Activated naive CD8-positive, alpha-beta T cell treated with anti-CD3 and anti-CD28 coated beads, Interleukin-2, amount 50 U/mL, for 16 hours (primary cell): Measurements from ENCODE around the gene CANT1.
"Not testable (repeated sequence)": the region's sequence is repeated elsewhere in the genome, so short reads cannot be mapped to it uniquely, and the experiment has no call there.

Source experiments
- DNase-seq: peaks from one replicate; pipeline ENCODE4 v3.0.0-alpha.2; 2020; ENCODE audit warnings: low read depth, low spot score

The CANT1 gene

GRCh38 chr17:79027274-79027924 lies 17.8 kb upstream of the CANT1 start:
- no peak for DNase-seq

DNA sequence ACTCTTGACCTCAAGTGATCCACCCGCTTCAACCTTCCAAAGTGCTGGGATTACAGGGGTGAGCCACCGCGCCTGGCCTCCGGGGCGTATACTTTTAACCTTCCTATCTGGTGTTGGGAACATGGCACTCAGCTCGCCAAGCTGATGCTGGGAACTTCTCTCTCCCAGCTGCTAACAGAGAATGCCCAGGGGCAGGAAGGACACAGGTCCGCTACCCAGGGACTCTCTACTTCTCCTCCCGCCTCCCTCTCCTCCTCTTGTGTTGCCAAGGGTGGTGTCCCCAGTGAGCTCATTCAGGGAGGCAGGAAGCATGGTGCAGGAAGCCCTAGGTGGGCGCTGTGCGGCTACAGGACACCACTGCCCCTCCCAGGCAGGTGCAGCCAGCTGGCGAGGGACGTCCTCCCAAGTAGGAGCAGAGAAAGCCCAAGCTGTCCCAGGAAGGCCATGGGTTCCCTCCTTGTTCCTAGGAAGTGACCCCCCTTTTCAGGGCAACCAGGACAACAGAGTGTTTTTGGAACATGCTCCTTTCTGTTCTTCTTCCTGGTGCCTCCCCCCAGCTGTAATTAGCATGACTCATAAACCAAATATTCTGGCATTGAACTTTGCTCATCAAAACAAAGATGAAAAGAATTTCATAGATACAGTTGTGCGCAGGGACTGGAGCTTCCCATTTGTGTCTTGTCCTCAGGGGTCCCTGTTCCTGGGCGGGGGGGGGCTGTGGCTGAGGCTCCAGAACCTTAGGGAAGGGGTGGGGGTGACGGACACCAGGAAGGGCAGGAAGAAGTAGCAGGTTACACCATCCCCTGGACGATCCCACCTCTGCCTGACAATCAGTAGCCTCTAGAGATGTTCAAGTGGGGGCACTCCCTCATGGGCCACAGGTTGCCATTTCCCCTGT lies 17.1 kb upstream of the CANT1 start:
- no peak for DNase-seq

DNA sequence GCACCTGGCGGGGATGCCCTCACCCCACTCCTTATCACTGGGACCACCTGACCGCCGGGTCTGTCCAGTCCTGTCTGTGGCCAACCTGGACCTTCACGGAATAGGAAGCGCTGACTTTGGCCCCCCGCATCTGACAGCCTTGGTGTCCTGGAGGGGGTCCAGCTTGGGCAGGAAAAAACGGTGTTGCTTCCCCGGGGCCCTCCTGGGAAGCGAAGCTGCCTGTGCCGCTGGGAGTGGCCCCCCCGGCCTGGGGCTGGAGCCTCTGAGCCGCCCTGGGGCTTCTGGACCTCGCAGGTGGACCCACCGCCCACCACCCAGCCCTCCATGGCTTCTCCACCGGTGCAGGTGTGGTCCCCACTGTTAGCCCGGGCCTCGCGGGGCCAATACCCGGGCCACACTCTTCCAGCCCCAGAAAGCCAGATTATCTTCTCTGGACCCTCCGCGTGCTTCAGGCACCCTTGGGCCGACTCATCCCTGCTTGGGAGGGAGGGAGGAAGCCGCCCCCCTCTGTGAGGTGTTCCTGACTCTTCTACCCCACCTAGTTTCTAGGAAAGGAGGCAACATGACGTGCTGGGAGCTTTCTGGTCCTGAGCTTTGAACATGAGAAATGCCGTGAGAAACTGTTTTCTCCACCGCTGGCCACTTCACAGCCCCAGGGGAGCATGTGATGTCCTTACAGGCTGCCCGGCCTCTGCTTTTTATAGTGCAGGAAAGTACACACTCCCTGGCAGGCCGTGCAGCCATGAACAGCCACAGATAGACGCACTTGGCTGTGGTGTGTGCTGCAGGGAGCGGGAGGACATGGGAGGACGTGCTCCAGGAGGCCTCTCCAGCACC lies 15.6 kb upstream of the CANT1 start:
- DNase-seq: no peak

- DNase-seq: no peak
Observed at GRCh38 chr17:79023886-79024771, 14.6 kb upstream of the CANT1 start, which contains the start of gene C1QTNF1. C1QTNF1 (plus strand) TSS chr17:79024169; CDS start chr17:79043969, 19,800 bp downstream.

DNA sequence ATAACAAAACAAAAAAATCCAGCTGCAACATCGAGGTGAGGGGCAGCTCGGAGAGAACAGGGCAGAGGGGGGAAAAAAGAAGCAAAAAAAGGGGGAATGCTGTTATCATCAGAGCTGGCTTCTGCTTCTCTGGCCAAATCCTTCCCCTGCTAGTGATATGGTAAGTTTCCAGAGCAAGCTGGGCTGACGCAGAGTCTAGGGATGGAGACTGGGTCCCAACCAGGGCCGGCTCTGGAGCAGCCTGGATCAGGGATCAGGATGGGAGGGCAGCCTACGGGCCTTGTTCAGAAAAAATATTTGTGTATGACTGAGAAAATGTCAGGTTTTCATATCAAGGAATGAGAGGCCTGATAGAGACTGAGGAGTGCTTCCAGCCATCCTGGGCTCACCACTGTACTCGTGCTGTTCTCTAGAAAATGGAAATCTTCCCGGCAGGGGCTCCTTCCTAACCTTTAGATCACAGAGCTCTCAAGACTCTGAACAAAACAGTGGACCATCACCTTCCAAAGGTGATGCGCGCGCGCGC lies 13.7 kb upstream of the CANT1 start:
- no peak for DNase-seq

GRCh38 chr17:79022507-79022991 lies 13.0 kb upstream of the CANT1 start:
- no peak for DNase-seq

GRCh38 chr17:79021929-79022328 lies 12.4 kb upstream of the CANT1 start:
- not testable (repeated sequence) for DNase-seq

DNA sequence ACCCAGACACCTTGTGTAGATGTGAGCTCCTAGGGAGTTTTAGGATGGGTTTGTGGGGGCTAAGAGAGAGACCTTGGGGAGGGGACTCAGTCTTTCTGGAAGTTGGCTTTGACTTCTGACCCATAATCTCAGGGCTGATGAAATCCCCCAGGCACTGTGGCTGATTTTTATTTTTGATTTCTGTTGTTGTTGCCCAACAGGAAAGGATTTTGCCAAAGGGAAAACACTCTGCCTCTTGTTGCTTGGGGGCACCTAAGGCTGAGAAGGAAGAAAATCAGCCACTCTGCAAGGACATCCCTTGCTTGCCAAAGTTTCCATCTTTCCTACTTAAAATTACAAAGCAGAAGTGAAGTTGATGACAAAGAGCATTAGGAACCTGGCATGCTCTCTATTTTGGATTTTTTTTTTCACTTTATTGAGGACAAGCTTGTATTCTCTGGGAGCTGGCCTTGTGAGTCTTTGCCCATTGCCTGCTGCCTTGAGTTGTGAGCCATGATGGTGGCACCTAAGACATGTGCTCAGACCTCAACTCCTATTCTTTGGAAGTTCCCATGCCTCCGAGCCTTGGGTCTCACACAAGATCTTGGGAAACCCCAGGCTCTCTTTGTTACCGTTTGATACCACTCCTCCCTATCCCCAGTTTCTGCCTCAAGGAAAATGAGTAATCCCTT lies 11.2 kb upstream of the CANT1 start:
- no peak for DNase-seq

- DNase-seq: no peak
Observed at GRCh38 chr17:79019632-79020584, 10.3 kb upstream of the CANT1 start.

GRCh38 chr17:79019261-79019631 lies 9.7 kb upstream of the CANT1 start:
- no peak for DNase-seq

DNA sequence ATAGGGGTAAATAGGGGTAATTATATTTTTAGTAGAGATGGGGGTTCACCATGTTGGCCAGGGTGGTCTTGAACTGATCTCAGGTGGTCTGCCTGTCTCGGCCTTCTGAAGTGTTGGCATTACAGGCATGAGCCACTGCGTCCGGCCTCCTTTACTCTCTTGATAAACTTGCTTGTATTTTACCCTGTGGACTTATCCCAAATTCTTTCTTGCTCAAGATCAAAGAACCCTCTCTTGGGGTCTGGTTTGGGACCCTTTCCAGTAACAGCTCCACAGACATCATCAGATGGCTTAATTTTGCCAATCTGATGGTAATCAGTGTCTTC lies 8.8 kb upstream of the CANT1 start:
- DNase-seq: no peak

GRCh38 chr17:79017546-79018369 lies 8.2 kb upstream of the CANT1 start:
- DNase-seq: no peak

GRCh38 chr17:79014158-79014758 lies 4.7 kb upstream of the CANT1 start:
- no peak for DNase-seq

- no peak for DNase-seq
Observed at GRCh38 chr17:79012563-79013134, 3.1 kb upstream of the CANT1 start.

DNA sequence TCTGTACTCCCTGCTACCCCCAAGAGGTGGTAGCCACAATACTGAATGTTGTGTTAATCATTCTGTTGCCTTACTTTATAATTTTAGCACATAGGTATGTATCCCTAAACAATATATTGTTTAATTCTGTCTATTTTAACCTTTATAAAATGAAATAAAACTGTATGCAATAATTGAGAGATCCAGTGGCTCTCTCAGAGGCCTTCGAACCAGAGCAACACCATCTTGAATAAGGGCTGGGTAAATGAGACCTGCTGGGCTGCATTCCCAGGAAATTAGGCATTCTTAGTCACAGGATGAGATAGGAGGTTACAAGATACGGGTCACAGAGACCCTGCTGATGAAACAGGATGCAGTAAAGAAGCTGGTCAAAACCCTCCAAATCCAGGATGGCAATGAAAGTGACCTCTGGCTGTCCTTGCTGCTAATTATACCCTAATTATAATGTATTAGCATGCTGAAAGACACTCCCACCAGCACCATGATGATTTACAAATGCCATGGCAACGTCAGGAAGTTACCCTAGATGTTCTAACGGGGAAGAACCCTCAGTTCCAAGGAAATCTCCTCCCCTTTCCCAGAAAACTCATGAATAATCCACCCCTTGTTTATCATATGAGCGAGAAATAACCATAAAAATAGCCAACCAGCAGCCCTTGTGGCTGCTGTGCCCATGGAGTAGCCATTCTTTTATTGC lies 2.0 kb upstream of the CANT1 start:
- DNase-seq: no peak

- no peak for DNase-seq
Observed at GRCh38 chr17:79010304-79010646, 711 bp upstream of the CANT1 start.
